ENCODE results near the gene NCAPG2.

DNA sequence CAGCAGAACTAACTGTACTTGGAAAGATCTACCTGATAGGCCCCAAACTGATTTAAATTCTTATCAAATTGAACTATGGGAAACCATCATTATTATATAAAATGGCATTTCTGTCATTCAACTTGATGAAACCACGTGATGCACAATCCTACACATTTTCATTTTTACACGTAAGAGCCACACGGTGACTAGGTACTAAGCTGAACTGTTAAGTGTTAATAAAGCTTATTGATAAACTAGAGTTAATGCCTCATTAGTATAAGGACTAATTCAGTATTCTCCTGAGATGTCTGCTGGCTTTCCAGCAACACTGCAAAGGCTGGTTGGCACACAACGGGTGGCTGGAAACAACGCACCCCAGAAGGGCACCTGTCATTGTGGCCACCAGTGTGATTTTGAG, 4.6 kb downstream of the NCAPG2 start:
- no peak for TF ChIP-seq POLR2A (IDR thresholded peaks at IDR 0.05)
- TF ChIP-seq, protein P1, sequence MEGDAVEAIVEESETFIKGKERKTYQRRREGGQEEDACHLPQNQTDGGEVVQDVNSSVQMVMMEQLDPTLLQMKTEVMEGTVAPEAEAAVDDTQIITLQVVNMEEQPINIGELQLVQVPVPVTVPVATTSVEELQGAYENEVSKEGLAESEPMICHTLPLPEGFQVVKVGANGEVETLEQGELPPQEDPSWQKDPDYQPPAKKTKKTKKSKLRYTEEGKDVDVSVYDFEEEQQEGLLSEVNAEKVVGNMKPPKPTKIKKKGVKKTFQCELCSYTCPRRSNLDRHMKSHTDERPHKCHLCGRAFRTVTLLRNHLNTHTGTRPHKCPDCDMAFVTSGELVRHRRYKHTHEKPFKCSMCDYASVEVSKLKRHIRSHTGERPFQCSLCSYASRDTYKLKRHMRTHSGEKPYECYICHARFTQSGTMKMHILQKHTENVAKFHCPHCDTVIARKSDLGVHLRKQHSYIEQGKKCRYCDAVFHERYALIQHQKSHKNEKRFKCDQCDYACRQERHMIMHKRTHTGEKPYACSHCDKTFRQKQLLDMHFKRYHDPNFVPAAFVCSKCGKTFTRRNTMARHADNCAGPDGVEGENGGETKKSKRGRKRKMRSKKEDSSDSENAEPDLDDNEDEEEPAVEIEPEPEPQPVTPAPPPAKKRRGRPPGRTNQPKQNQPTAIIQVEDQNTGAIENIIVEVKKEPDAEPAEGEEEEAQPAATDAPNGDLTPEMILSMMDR (IDR thresholded peaks at IDR 0.05) = no peak
